ENCODE results near the gene NDUFAF8. TPM values are rescaled to one million over a fixed set of nuclear protein-coding genes. Genes with fewer than 3 reads are reported as not detected.

The NDUFAF8 gene
- total RNA-seq, 1 experiment from 2014 or later, result 65.0 TPM

- Histone ChIP-seq H3K4me3 (ENCODE audit: low read depth, low read length) (no peak overlapping the region), H3K4me1 (no peaks in the 10 kb centered on the region), H3K9me3 (no peaks in the 10 kb centered on the region), H3K27me3 (replicated peaks; ENCODE audit: control insufficient read depth, insufficient read depth, low read length) (no peaks in the 10 kb centered on the region), H3K36me3 (ENCODE audit: control insufficient read depth, insufficient read depth, low read length) (no peaks in the 10 kb centered on the region; the same call in 1 of the 2 replicates)
- H3K36me3 Mint-ChIP-seq (ENCODE audit: insufficient read depth, unreplicated experiment), result peaks cover 40% of the 10 kb centered on the region
- DNase-seq, result no peak
- ChIA-PET CTCF (interaction anchor here (0.7 to 1.4 kb wide), 2 partner anchors 197 kb away, joined by 3 read pairs; no protein-coding TSS in a partner anchor), POLR2A (no interaction called here)
- H3K4me1 Mint-ChIP-seq (ENCODE audit: low read depth, unreplicated experiment), result no peaks in the 10 kb centered on the region
- no TSS peak for BruUV-seq (replicated peaks)
- no peaks in the 10 kb centered on the region for H3K27me3 Mint-ChIP-seq (ENCODE audit: insufficient read depth, unreplicated experiment)
- no peak overlapping the region for H3K27ac Mint-ChIP-seq (ENCODE audit: unreplicated experiment)
- intact Hi-C loops (cut with micrococcal nuclease; ENCODE audit: unreplicated experiment), result no loop called here
- no peak overlapping the region for H3K4me3 Mint-ChIP-seq (ENCODE audit: unreplicated experiment)
- TF ChIP-seq CTCF (IDR thresholded peaks at IDR 0.05; ENCODE audit: insufficient read depth in 1 of 2, low read depth in 1 of 2, low read length in 1 of 2, severe bottlenecking in 1 of 2, unreplicated experiment in 1 of 2), result no peak
- no peaks in the 10 kb centered on the region for H3K9me3 Mint-ChIP-seq (ENCODE audit: unreplicated experiment)
Measured at GRCh38 chr17:81287741-81288430, 48.8 kb downstream of the NDUFAF8 start.

- Mint-ChIP-seq H3K27me3 (ENCODE audit: insufficient read depth, unreplicated experiment) (no peaks in the 10 kb centered on the region), H3K27ac (ENCODE audit: unreplicated experiment) (no peak overlapping the region), H3K36me3 (ENCODE audit: insufficient read depth, unreplicated experiment) (peaks cover 40% of the 10 kb centered on the region), H3K4me1 (ENCODE audit: low read depth, unreplicated experiment) (no peaks in the 10 kb centered on the region), H3K4me3 (ENCODE audit: unreplicated experiment) (no peak overlapping the region), H3K9me3 (ENCODE audit: unreplicated experiment) (no peaks in the 10 kb centered on the region)
- CTCF ChIA-PET, result interaction anchor here (0.7 kb wide), 1 partner anchor 196 kb away, joined by 3 read pairs; no protein-coding TSS in a partner anchor
- POLR2A ChIA-PET, result no interaction called here
- DNase-seq, result no peak
- BruUV-seq (replicated peaks), result no TSS peak
- Histone ChIP-seq H3K9me3 (no peaks in the 10 kb centered on the region), H3K4me1 (peaks cover 3% of the 10 kb centered on the region), H3K4me3 (ENCODE audit: low read depth, low read length) (no peak overlapping the region), H3K36me3 (ENCODE audit: control insufficient read depth, insufficient read depth, low read length) (no peaks in the 10 kb centered on the region; the same call in 1 of the 2 replicates), H3K27me3 (replicated peaks; ENCODE audit: control insufficient read depth, insufficient read depth, low read length) (no peaks in the 10 kb centered on the region)
- intact Hi-C loops (cut with micrococcal nuclease; ENCODE audit: unreplicated experiment), result no loop called here
- no peak for TF ChIP-seq CTCF (IDR thresholded peaks at IDR 0.05; ENCODE audit: insufficient read depth in 1 of 2, low read depth in 1 of 2, low read length in 1 of 2, severe bottlenecking in 1 of 2, unreplicated experiment in 1 of 2)
Measured at GRCh38 chr17:81288715-81289114, 49.6 kb downstream of the NDUFAF8 start.

- H3K9me3 Mint-ChIP-seq (ENCODE audit: unreplicated experiment), result no peaks in the 10 kb centered on the region
- Histone ChIP-seq H3K36me3 (ENCODE audit: control insufficient read depth, insufficient read depth, low read length) (no peaks in the 10 kb centered on the region; the same call in 1 of the 2 replicates), H3K27me3 (replicated peaks; ENCODE audit: control insufficient read depth, insufficient read depth, low read length) (no peaks in the 10 kb centered on the region), H3K4me1 (peaks cover 8% of the 10 kb centered on the region), H3K9me3 (no peaks in the 10 kb centered on the region), H3K4me3 (ENCODE audit: low read depth, low read length) (no peak overlapping the region)
- intact Hi-C loops (cut with micrococcal nuclease; ENCODE audit: unreplicated experiment), result no loop called here
- no peaks in the 10 kb centered on the region for H3K27me3 Mint-ChIP-seq (ENCODE audit: insufficient read depth, unreplicated experiment)
- no peak overlapping the region for H3K27ac Mint-ChIP-seq (ENCODE audit: unreplicated experiment)
- no peak for DNase-seq
- CTCF ChIA-PET, result no interaction called here
- POLR2A ChIA-PET, result no interaction called here
- no peak for TF ChIP-seq CTCF (IDR thresholded peaks at IDR 0.05; ENCODE audit: insufficient read depth in 1 of 2, low read depth in 1 of 2, low read length in 1 of 2, severe bottlenecking in 1 of 2, unreplicated experiment in 1 of 2)
- peaks cover 38% of the 10 kb centered on the region for H3K36me3 Mint-ChIP-seq (ENCODE audit: insufficient read depth, unreplicated experiment)
- no TSS peak for BruUV-seq (replicated peaks)
- H3K4me1 Mint-ChIP-seq (ENCODE audit: low read depth, unreplicated experiment), result no peaks in the 10 kb centered on the region
- no peak overlapping the region for H3K4me3 Mint-ChIP-seq (ENCODE audit: unreplicated experiment)
Measured at GRCh38 chr17:81289627-81290026, 50.5 kb downstream of the NDUFAF8 start.
